GM21528 (cell line): ENCODE results near the gene TMX3.

Experiments
- ATAC-seq: cut with Tn5 transposase; IDR thresholded peaks from one replicate; pipeline ENCODE4 v1.9.1; 2021; ENCODE audit warnings: mild to moderate bottlenecking, moderate library complexity; ENCODE audit not compliant: unreplicated experiment, low FRiP score

Gene TMX3

GRCh38 chr18:68714712-68715496, at the start of gene TMX3:
TMX3 (minus strand) TSS chr18:68715108; CDS start chr18:68714981, 127 bp downstream.
- peak; percentile 98 for ATAC-seq

DNA sequence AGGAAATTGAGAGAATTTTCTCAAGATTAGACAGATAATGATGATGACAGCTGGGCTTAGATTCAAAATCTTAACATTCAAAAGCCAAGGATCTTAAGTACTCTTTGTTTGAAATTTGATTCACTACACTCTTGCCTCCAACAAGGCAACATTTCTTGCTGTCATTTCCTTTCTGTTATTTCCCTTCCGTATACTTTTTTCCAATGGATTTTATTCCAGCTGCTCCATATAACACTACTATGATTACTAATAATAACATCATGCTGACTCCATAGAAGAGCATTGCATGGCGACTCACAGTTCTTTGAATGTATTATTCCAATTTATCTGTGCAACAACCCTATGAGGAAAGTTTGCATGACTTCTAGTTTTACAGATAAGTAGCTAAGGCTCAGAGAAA, 49.1 kb upstream of the TMX3 start:
- ATAC-seq = no peak

DNA sequence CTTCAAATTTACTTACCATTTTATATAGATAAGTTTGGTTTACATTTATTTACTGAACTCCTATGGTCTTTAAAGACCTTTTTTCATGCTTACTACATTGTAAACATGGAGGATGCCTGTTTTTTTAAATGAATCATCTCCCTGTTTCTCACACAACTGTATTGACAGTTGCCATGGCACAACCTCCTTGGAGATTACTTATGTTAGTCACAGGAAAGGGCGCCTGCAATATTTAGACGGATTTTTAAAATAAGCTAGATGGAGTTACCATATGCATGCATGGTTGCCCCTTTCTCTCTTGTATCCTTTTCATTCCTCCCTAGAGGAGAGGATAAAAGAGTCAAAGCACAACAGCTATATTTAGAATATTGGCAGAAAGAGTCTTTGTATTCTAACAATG, 48.2 kb upstream of the TMX3 start:
- no peak for ATAC-seq

DNA sequence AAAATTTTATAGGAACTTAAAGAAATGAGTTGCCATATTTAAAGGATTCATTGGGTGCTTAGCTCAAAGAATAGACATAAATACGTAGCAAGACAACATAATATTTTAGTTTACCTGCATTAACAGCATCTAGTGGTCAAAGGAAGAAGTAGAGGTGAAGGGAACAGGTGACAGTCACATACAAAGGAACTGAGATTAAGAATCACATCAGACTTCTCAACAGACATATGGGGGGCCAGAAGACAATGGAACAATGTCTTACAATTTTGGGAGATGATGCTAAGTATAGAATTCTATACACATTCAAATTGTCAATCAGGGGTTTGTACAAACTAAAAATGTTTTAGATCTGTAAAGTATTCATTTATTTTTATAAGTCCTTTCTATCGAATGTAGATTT, 44.4 kb upstream of the TMX3 start:
- no peak for ATAC-seq

DNA sequence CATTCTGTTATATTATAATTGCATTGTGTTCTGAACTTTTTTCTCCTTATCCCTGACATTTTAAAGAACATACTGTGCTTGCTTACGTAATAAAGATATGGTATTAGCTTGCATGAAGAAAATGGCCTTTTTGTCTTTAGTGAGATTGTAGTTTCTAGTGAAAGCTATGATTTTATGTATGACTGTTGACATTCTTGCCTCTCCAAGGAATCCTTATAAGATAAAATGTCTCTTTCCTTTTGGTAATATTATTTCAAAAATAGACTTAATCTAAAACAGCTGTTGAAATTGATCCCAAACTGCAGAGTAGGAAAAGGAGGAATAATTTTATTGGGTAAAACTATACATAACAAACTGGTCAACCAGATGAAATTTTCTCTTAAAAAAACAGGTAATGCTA, 42.2 kb upstream of the TMX3 start:
- no peak for ATAC-seq

GRCh38 chr18:68742206-68742605, 27.3 kb upstream of the TMX3 start:
- ATAC-seq = no peak

DNA sequence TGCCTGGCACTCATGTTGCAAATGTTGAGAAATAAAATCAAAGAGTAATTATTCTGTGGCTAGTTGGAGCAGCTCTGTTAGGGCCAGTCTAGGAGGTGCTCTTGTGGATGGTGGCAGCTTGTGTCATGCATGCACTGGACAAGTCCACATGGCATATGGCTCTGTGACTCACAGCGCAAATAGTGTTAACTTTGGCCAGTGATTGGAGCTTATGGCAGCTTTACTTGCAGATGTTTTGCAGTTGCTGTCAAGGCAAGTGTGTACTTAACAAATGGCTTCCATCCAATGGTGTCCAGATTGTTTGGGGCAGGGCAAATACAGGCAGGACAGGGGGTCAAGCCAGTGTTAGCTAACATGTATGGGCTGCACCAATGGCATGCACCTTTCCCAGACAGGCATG, 26.1 kb upstream of the TMX3 start:
- no peak for ATAC-seq

GRCh38 chr18:68739462-68739861, 24.6 kb upstream of the TMX3 start:
- ATAC-seq = no peak

- ATAC-seq = no peak
Measured at GRCh38 chr18:68738564-68738963, 23.7 kb upstream of the TMX3 start.

DNA sequence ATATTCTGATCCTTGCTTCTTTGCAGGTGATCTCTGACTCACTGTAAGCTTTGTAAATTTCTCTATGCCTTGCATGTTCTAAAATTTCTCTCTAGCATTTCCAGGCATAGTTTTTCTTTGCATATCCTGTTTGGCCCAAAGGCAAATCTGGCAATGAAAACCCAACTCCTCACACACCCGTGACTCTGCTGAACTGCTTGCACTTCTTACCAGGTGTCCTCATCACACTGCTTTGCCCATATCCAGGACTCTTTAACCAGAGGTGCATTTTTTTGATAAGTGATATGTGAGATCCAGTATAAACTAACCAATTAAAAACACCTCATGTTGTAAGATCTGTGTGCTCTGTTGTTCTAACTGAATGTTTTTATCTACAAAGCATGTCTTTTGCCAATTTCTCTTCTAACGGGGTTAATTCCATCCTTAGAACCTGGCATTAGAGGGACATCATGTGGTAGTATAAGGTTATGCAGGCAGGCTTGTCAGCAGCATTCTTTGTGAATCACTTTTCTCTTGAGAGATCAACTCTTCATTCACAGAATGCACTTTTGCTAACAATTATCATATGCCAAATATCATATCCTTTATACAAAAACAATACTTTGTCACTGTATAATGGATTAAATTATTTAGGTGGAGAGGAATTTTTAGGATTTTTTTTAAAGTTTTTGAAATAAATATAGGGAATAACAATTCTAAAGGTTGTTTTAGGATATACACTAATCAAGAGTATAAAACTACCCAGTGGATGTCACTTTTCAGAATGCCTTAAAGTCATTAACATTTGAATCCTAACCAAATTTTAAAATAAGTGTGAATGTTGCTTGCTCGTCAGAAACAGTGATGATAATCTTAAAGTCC, 20.8 kb upstream of the TMX3 start:
- peak; percentile 85 for ATAC-seq

GRCh38 chr18:68734308-68734707, 19.4 kb upstream of the TMX3 start:
- no peak for ATAC-seq

GRCh38 chr18:68733707-68734106, 18.8 kb upstream of the TMX3 start:
- ATAC-seq = no peak

- ATAC-seq = no peak
Measured at GRCh38 chr18:68728081-68728700, 13.3 kb upstream of the TMX3 start.

DNA sequence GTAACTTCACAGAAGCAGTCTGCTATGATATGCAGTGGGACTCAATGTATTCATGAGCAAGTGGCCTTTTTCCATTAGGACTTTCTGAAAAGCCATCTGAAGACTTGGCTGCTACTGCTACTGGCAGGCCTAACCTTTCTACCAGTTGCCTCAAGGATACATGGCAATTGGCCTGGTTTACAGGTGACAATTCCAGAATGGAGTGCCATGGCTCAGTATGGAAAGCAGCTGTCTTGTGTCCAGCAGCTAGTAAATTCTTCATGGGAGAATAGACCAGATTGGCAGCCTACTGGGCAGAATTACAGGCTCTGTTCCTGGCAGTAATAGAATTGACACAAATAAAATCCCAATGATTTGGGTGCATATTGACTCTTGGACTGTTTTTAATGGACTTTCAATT, 12.6 kb upstream of the TMX3 start:
- ATAC-seq = no peak

DNA sequence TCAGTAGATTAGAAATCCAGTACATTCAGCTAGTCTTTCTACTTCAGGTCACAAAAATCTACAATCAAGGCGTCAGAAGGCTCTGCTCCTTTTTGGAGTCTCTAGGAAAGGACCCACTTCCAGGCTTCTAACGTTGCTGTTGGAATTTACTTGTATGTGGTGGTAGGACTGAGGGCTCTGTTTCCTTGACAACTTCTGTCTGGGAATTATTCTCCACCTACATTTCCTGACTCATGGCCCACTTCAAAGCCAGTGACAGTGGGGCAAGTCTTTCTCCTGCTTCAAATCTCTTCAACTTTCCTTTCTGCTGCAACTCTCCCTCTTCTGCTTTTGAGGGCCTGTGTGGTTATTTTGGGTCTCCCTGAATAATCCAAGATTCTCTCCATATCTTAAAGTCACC, 10.4 kb upstream of the TMX3 start:
- ATAC-seq = no peak

DNA sequence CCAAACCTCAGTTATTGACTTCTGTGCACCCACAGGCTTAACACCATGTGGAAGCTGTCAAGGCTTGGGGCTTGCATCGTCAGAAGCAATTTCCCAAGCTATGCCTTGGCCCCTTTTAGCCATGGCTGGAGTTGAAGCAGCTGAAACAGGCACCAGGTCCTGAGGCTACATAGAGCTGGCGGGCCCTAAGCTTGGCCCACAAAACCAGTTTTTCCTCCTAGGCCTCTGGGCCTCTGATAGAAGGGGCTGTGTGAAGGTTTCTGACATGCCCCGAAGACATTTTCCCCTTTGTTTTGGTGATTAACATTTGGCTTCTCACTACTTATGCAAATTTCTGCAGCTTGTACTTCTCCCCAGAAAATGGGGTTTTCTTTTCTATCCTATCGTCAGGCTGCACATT, 9.1 kb upstream of the TMX3 start:
- ATAC-seq = no peak

DNA sequence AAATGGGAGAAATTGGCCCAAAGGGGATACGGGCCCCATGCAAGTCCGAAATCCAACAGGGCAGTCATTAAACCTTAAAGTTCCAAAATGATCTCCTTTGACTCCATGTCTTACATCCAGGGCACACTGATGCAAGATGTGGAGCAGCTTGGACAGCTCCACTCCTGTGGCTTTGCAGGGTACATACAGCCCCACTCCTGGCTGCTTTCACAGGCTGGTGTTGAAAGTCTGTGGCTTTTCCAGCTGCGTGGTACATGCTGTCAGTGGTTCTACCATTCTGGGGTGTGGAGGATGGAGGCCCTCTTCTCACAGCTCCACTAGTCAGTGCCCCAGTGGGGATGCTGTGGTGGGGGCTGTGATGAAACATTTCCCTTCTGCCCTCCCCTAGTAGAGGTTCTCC, 8.6 kb upstream of the TMX3 start:
- ATAC-seq = no peak

GRCh38 chr18:68722821-68723220, 7.9 kb upstream of the TMX3 start:
- no peak for ATAC-seq

DNA sequence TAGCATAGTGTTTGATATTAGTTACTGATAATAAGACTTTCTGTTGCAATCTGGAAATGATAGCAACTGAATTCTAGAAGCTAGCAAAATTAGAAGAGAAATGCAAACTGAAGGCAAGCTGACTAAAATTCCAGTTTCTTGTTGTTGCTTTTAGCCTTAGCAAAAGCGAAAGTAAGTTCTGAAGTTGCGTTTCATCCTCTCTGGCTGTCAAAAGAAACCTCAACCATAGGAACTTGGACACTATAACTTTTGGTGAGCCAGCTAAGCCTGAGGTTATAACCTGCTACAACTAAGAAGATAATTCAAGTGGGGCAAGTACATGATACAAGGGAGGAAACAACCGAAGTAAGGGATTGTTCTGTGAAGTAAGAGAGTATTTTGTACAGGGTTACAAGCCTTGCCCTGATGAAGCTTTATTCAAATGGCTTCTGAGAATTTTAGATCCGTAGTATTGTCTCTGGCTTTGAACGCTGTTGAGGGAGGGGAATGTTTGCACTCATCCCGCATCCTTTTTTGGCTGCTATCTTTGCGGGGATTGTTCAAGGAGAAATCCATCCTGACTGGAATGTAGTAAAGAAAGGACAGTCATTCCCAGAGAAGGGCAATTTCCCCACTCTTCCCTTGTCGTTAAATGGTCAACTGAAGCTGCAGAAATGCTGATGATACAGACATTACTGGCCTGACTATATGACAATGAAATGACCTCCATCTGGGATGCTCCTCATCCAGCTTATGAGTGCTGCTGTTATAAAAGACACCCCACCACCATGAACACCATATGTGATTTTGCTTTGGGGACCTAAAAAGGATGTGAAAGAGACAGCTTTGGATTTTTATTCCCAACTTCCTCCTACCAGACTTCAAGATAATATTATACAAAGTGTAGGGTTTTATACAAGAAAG, 7.0 kb upstream of the TMX3 start:
- peak; percentile 91 for ATAC-seq

- ATAC-seq = peak; percentile 17
Measured at GRCh38 chr18:68714366-68714711, 569 bp downstream of the TMX3 start.
